Loucy (cell line): ENCODE results near the gene CDC42BPA.

Experiments
- EZH2phosphoT487 ChIP-seq: fragments of 200-600 bp; IDR thresholded peaks from 2 replicates; pipeline ENCODE4 v1.6.1; 2018; ENCODE audit warnings: antibody characterized with exemption, mild to moderate bottlenecking, moderate library complexity, borderline replicate concordance
- TF ChIP-seq, protein P1 (sequence below): fragments of 200-600 bp; sonication (generic); conservative IDR thresholded peaks from 2 replicates; pipeline ENCODE4 v1.5.1; 2014; ENCODE audit warnings: mild to moderate bottlenecking, antibody characterized with exemption, low read length

GRCh38 chr1:227357927-227358302 is 39.6 kb upstream of the CDC42BPA start:
- TF ChIP-seq, protein P1, sequence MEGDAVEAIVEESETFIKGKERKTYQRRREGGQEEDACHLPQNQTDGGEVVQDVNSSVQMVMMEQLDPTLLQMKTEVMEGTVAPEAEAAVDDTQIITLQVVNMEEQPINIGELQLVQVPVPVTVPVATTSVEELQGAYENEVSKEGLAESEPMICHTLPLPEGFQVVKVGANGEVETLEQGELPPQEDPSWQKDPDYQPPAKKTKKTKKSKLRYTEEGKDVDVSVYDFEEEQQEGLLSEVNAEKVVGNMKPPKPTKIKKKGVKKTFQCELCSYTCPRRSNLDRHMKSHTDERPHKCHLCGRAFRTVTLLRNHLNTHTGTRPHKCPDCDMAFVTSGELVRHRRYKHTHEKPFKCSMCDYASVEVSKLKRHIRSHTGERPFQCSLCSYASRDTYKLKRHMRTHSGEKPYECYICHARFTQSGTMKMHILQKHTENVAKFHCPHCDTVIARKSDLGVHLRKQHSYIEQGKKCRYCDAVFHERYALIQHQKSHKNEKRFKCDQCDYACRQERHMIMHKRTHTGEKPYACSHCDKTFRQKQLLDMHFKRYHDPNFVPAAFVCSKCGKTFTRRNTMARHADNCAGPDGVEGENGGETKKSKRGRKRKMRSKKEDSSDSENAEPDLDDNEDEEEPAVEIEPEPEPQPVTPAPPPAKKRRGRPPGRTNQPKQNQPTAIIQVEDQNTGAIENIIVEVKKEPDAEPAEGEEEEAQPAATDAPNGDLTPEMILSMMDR: no peak
- no peak for TF ChIP-seq EZH2phosphoT487
